ENCODE results near the gene PPP1R12B.

The PPP1R12B gene

DNA sequence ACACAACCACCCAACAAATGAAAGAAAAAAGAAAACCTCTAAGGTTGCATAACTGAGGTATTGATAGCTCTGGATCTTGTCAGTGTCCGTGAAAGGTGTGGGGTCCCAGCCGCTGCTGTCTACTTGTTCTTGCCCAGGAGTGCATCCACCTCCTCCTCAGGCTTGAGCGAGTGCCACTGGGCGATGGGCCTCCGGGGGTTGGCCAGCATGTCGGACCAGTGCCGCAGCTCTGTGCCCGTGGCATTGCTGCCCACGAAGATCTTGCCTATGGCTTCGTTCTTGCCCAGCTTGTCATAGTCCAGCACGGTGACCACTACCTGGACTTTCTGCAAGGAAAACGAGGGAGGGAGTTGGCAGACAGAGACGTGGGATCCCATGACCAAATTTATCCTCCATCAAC is 248.1 kb downstream of the PPP1R12B start (continued):
- TF ChIP-seq GLI4 (tag by site-specific recombination; IDR thresholded peaks at IDR 0.05): no peak
- TF ChIP-seq ZNF19 (tag by site-specific recombination; IDR thresholded peaks at IDR 0.05; ENCODE audit: low read depth): no peak
- no peak for TF ChIP-seq ZNF239 (tag by site-specific recombination; IDR thresholded peaks at IDR 0.05)
- no peak for TF ChIP-seq ZBTB8A (tag by site-specific recombination; IDR thresholded peaks at IDR 0.05)
- no peak for TF ChIP-seq ZNF23 (tag by site-specific recombination; IDR thresholded peaks at IDR 0.05; ENCODE audit: borderline replicate concordance)

DNA sequence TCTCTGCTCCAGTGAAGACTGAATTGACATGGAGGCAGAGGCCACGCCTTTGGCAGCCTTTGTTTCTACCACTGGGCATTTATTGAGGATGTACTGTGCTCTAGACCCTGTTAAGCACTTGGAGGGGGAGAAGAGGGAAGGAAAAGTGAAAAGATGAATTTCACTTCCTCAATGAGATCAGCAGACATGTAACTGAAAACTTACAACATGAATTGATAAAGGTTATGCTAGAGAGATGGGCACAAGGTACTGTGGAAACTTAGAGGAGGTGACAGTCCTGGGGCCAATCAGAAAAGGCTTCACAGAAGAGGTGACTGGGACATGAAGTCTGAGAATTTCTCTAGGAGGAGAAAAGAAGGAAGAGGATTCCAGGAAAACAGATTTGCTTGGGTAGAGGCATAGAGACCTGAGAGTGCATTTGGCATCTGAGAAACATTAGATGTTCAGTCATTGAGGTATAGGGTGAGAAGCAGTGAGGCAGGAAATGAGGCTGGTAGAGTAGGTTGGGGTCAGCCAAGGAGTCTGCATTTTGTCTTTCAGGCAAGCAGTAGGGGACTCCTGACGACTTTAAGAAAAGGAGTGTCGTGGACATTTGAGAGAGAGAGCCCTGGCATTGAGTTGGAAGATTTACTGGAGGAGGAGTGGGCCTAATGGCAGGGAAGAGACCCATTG is 248.7 kb downstream of the PPP1R12B start:
- POLR2A ChIA-PET: no interaction called here
- Histone ChIP-seq H3K36me3 (ENCODE audit: control insufficient read depth in 2 of 2, insufficient read depth in 1 of 2, low read length in 2 of 2) (no peaks in the 10 kb centered on the region), H3K27ac (ENCODE audit: extremely low read depth, low read depth, low read length) (no peak overlapping the region), H3K4me1 (ENCODE audit: control insufficient read depth, insufficient read depth, low read length) (no peaks in the 10 kb centered on the region), H3K9me3 (ENCODE audit: control insufficient read depth, insufficient read depth, low read depth, low read length) (no peaks in the 10 kb centered on the region), H3K4me3 (ENCODE audit: low read depth, low read length) (no peak overlapping the region)
- TF ChIP-seq GLIS2 (tag by site-specific recombination; IDR thresholded peaks at IDR 0.05) (no peak), PRDM1 (tag by site-specific recombination; IDR thresholded peaks at IDR 0.05) (0 out of 2 replicates have a peak, but pooled peaks have one; percentile 12), ZNF621 (tag by site-specific recombination; IDR thresholded peaks at IDR 0.05) (no peak), ZNF747 (tag by site-specific recombination; IDR thresholded peaks at IDR 0.05) (no peak), ZNF558 (tag by site-specific recombination; IDR thresholded peaks at IDR 0.05) (no peak), ZNF239 (tag by site-specific recombination; IDR thresholded peaks at IDR 0.05) (no peak), ZNF776 (tag by site-specific recombination; IDR thresholded peaks at IDR 0.05; ENCODE audit: borderline replicate concordance) (no peak)
- TF ChIP-seq, protein P1, sequence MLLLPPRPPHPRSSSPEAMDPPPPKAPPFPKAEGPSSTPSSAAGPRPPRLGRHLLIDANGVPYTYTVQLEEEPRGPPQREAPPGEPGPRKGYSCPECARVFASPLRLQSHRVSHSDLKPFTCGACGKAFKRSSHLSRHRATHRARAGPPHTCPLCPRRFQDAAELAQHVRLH (tag by site-specific recombination; IDR thresholded peaks at IDR 0.05): no peak
- CTCF ChIA-PET: interaction anchor here (0.9 kb wide), 2 partner anchors 20 to 25 kb away, joined by 3 read pairs; no protein-coding TSS in a partner anchor

DNA sequence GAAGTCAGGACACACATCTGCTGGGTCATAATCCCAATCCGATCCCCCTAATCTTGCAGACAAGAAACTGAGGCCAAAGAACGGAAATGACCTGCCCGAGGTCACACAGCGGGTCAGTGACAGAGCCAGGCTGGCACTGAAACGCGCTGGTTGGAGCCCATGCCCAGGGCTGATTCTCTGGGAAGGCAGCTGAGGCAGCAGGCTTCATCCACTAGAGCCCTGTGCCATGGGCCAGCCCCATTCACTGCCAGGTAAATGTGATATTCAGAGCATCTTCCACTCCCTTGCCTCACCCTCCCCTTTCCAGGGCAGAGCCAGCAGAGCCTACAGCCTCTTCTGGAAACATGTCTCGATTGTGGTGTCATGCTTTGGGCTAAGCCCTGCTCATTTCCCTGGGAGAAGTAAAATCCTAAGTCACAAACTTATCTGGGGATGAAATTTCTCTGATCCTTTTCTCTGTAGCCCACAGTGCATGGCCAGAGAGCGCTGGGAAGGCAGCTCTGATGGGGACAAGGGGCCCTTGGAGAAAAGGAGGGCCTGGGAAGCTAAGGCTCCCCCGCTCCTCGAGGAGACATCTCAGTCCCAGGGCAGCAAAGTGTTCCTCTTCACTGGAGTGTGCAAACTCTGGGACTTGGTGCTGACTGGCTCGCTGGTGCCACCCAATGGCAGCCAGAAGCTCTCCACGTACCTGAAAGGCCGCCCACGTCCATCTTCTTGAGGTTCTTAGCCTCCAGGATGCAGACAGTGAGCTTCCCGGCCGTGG is 251.4 kb downstream of the PPP1R12B start:
- H3K9me3 ChIP-seq (ENCODE audit: control insufficient read depth, insufficient read depth, low read depth, low read length): no peaks in the 10 kb centered on the region
- H3K27ac ChIP-seq (ENCODE audit: extremely low read depth, low read depth, low read length): no peak overlapping the region
- ChIA-PET POLR2A (no interaction called here), CTCF (interaction anchor here (0.6 to 3.5 kb wide), 27 partner anchors 10 to 256 kb away, joined by 3 to 18 read pairs (median 4); no protein-coding TSS in a partner anchor)
- H3K4me3 ChIP-seq (ENCODE audit: low read depth, low read length): no peak overlapping the region
- no peaks in the 10 kb centered on the region for H3K36me3 ChIP-seq (ENCODE audit: control insufficient read depth in 2 of 2, insufficient read depth in 1 of 2, low read length in 2 of 2)
- H3K4me1 ChIP-seq (ENCODE audit: control insufficient read depth, insufficient read depth, low read length): no peaks in the 10 kb centered on the region
- TF ChIP-seq, protein P2, sequence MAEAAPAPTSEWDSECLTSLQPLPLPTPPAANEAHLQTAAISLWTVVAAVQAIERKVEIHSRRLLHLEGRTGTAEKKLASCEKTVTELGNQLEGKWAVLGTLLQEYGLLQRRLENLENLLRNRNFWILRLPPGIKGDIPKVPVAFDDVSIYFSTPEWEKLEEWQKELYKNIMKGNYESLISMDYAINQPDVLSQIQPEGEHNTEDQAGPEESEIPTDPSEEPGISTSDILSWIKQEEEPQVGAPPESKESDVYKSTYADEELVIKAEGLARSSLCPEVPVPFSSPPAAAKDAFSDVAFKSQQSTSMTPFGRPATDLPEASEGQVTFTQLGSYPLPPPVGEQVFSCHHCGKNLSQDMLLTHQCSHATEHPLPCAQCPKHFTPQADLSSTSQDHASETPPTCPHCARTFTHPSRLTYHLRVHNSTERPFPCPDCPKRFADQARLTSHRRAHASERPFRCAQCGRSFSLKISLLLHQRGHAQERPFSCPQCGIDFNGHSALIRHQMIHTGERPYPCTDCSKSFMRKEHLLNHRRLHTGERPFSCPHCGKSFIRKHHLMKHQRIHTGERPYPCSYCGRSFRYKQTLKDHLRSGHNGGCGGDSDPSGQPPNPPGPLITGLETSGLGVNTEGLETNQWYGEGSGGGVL (tag by site-specific recombination; IDR thresholded peaks at IDR 0.05): no peak
- TF ChIP-seq ZNF830 (tag by site-specific recombination; IDR thresholded peaks at IDR 0.05; ENCODE audit: low read depth) (no peak), ZNF514 (tag by site-specific recombination; IDR thresholded peaks at IDR 0.05) (no peak), ZNF785 (tag by site-specific recombination; IDR thresholded peaks at IDR 0.05) (no peak), ZBTB17 (tag by site-specific recombination; IDR thresholded peaks at IDR 0.05) (peak; percentile 25; the same call in 1 of the 2 replicates), ZNF571 (tag by site-specific recombination; IDR thresholded peaks at IDR 0.05) (no peak), RBAK (tag by site-specific recombination; IDR thresholded peaks at IDR 0.05) (no peak), ZNF23 (tag by site-specific recombination; IDR thresholded peaks at IDR 0.05; ENCODE audit: borderline replicate concordance) (no peak), ZNF391 (tag by site-specific recombination; IDR thresholded peaks at IDR 0.05; ENCODE audit: borderline replicate concordance, low read depth) (no peak)
- TF ChIP-seq, protein P3, sequence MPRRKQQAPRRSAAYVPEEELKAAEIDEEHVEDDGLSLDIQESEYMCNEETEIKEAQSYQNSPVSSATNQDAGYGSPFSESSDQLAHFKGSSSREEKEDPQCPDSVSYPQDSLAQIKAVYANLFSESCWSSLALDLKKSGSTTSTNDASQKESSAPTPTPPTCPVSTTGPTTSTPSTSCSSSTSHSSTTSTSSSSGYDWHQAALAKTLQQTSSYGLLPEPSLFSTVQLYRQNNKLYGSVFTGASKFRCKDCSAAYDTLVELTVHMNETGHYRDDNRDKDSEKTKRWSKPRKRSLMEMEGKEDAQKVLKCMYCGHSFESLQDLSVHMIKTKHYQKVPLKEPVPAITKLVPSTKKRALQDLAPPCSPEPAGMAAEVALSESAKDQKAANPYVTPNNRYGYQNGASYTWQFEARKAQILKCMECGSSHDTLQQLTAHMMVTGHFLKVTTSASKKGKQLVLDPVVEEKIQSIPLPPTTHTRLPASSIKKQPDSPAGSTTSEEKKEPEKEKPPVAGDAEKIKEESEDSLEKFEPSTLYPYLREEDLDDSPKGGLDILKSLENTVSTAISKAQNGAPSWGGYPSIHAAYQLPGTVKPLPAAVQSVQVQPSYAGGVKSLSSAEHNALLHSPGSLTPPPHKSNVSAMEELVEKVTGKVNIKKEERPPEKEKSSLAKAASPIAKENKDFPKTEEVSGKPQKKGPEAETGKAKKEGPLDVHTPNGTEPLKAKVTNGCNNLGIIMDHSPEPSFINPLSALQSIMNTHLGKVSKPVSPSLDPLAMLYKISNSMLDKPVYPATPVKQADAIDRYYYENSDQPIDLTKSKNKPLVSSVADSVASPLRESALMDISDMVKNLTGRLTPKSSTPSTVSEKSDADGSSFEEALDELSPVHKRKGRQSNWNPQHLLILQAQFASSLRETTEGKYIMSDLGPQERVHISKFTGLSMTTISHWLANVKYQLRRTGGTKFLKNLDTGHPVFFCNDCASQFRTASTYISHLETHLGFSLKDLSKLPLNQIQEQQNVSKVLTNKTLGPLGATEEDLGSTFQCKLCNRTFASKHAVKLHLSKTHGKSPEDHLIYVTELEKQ (tag by site-specific recombination; IDR thresholded peaks at IDR 0.05; ENCODE audit: borderline replicate concordance): no peak
- TF ChIP-seq, protein P4, sequence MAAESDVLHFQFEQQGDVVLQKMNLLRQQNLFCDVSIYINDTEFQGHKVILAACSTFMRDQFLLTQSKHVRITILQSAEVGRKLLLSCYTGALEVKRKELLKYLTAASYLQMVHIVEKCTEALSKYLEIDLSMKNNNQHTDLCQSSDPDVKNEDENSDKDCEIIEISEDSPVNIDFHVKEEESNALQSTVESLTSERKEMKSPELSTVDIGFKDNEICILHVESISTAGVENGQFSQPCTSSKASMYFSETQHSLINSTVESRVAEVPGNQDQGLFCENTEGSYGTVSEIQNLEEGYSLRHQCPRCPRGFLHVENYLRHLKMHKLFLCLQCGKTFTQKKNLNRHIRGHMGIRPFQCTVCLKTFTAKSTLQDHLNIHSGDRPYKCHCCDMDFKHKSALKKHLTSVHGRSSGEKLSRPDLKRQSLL (tag by site-specific recombination; IDR thresholded peaks at IDR 0.05): no peak
- TF ChIP-seq, protein P5, sequence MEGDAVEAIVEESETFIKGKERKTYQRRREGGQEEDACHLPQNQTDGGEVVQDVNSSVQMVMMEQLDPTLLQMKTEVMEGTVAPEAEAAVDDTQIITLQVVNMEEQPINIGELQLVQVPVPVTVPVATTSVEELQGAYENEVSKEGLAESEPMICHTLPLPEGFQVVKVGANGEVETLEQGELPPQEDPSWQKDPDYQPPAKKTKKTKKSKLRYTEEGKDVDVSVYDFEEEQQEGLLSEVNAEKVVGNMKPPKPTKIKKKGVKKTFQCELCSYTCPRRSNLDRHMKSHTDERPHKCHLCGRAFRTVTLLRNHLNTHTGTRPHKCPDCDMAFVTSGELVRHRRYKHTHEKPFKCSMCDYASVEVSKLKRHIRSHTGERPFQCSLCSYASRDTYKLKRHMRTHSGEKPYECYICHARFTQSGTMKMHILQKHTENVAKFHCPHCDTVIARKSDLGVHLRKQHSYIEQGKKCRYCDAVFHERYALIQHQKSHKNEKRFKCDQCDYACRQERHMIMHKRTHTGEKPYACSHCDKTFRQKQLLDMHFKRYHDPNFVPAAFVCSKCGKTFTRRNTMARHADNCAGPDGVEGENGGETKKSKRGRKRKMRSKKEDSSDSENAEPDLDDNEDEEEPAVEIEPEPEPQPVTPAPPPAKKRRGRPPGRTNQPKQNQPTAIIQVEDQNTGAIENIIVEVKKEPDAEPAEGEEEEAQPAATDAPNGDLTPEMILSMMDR (tag by site-specific recombination; IDR thresholded peaks at IDR 0.05): peak; percentile 82
